Erythroblast (primary cell): ENCODE measurements around the gene PTGIS.

Experiments
- GATA1 ChIP-seq: IDR thresholded peaks from 2 replicates; pipeline ENCODE4 v1.6.1; 2011; ENCODE audit warnings: low read depth, mild to moderate bottlenecking, control low read depth, low read length, moderate library complexity
- POLR2A ChIP-seq: IDR thresholded peaks from 2 replicates; pipeline ENCODE4 v1.6.1; 2011; ENCODE audit warnings: mild to moderate bottlenecking, low read length

- no peak for TF ChIP-seq POLR2A
- TF ChIP-seq GATA1: no peak
Measured at GRCh38 chr20:49548371-49548947, 19.5 kb downstream of the PTGIS start.
